Measurements from ENCODE around the gene PRDM12.
A peak's percentile ranks its signal among the peaks of the same experiment; 100 is the strongest.

The PRDM12 gene

GRCh38 chr9:130707225-130707976, 43.0 kb downstream of the PRDM12 start (continued):
- no peak for TF ChIP-seq ZNF518A (tag by site-specific recombination; conservative IDR thresholded peaks at IDR 0.05; ENCODE audit: low read depth)
- peak; percentile 40; the same call in 1 of the 2 replicates for TF ChIP-seq ZNF629 (tag by site-specific recombination; IDR thresholded peaks at IDR 0.05)
- no peak for TF ChIP-seq ZNF148 (tag by site-specific recombination; IDR thresholded peaks at IDR 0.05; ENCODE audit: borderline replicate concordance)
- TF ChIP-seq ZNF707 (tag by site-specific recombination; IDR thresholded peaks at IDR 0.05), result no peak
- no peak for TF ChIP-seq ZNF394 (tag by site-specific recombination; IDR thresholded peaks at IDR 0.05; ENCODE audit: borderline replicate concordance)
- TF ChIP-seq ZNF266 (tag by site-specific recombination; IDR thresholded peaks at IDR 0.05; ENCODE audit: low read depth), result no peak
- TF ChIP-seq ZSCAN30 (tag by site-specific recombination; IDR thresholded peaks at IDR 0.05), result no peak
- TF ChIP-seq ATF2 (tag by site-specific recombination; IDR thresholded peaks at IDR 0.05; ENCODE audit: low read depth), result no peak
- TF ChIP-seq ZSCAN16 (tag by site-specific recombination; IDR thresholded peaks at IDR 0.05), result no peak
- no peak for TF ChIP-seq ZNF341 (tag by site-specific recombination; IDR thresholded peaks at IDR 0.05; ENCODE audit: low read depth)
- no peak for TF ChIP-seq ZBTB1 (tag by site-specific recombination; IDR thresholded peaks at IDR 0.05)
- TF ChIP-seq SP7 (tag by site-specific recombination; IDR thresholded peaks at IDR 0.05), result peak; percentile 42; the same call in 1 of the 2 replicates
- TF ChIP-seq ZNF785 (tag by site-specific recombination; IDR thresholded peaks at IDR 0.05), result no peak
- TF ChIP-seq ZBTB44 (tag by site-specific recombination; IDR thresholded peaks at IDR 0.05), result no peak

- H3K27ac ChIP-seq (ENCODE audit: extremely low read depth, low read depth, low read length), result no peak overlapping the region
- CTCF ChIA-PET, result interaction anchor here (0.6 to 13.6 kb wide), 11 partner anchors 10 to 287 kb away, joined by 3 to 400 read pairs (median 4); no protein-coding TSS in a partner anchor
- H3K4me1 ChIP-seq (ENCODE audit: control insufficient read depth, insufficient read depth, low read length), result no peaks in the 10 kb centered on the region
- peaks cover 4% of the 10 kb centered on the region in 2 experiments; a peak in 2 of 3 replicates for H3K36me3 ChIP-seq (ENCODE audit: control insufficient read depth in 2 of 2, insufficient read depth in 1 of 2, low read length in 2 of 2)
- POLR2A ChIA-PET, result interaction anchor here (0.6 to 1.7 kb wide), 7 partner anchors 9 to 381 kb away, joined by 3 to 7 read pairs (median 3); partner anchors contain the start of gene EXOSC2
- no peaks in the 10 kb centered on the region for H3K9me3 ChIP-seq (ENCODE audit: control insufficient read depth, insufficient read depth, low read depth, low read length)
- no peak overlapping the region for H3K4me3 ChIP-seq (ENCODE audit: low read depth, low read length)
- no peak for TF ChIP-seq ZNF449 (tag by site-specific recombination; IDR thresholded peaks at IDR 0.05)
- peak; percentile 91 for TF ChIP-seq SCRT2 (tag by site-specific recombination; IDR thresholded peaks at IDR 0.05)
- TF ChIP-seq KLF17 (tag by site-specific recombination; IDR thresholded peaks at IDR 0.05), result 0 out of 2 replicates have a peak, but pooled peaks have one; percentile 33
- peak; percentile 89 for TF ChIP-seq ZNF664 (tag by site-specific recombination; IDR thresholded peaks at IDR 0.05)
- TF ChIP-seq ZNF266 (tag by site-specific recombination; IDR thresholded peaks at IDR 0.05; ENCODE audit: low read depth), result no peak
- TF ChIP-seq ZBTB6 (tag by site-specific recombination; IDR thresholded peaks at IDR 0.05), result no peak
Observed at GRCh38 chr9:130710822-130711352, 46.5 kb downstream of the PRDM12 start.

All from HEK293 (cell line).